ENCODE data around the gene GNPTG. TPM values are rescaled to one million over a fixed set of nuclear protein-coding genes. Genes with fewer than 3 reads are reported as not detected.

GNPTG gene
- total and polyA plus RNA-seq, 2 of the 8 experiments (the other 6 are each of a cell fraction or from before 2014, with no cell fraction given): 26.2 to 51.2 TPM

DNA sequence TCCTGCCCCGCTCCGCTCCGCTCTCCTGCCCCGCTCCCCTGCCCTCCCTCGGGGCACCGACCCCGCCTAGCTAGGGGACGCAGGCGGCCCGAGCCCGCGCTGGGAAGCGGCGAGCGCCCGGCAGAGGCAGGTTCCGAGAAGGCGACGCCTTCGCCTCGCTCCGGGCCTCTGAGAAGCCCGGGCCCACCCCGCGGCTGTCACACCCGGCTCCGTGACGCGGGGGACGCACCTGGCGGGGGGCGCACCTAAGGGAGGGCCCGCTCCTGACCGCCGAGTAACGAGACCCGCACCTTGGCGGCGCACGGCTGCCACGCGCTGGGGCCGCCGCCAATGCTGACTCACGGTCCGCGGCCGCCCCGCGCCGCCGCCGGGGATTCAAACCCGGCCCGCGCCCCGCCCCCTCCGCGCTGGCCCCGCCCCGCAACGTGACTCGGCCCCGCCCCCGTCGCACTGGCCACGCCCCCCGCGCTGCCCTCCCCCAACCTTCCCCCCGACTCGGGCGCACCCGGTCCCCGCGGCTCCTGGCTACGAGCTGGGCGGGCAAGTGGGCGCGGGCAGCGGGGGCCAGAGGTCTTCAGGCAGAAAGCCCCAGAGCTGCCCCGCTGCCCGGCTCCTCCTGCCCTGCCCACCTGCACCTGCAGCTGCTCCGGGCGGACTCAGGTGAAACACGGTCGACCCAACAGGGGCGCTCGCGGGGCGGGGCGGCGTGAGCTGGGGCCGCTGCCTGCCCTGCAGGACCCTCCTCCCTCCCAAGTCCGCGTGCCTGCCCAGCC is 27.8 kb downstream of the GNPTG start (continued):
- TF ChIP-seq RXRA (IDR thresholded peaks at IDR 0.05; ENCODE audit: insufficient read depth, low read depth, low read length): no peak
- peak; percentile 75; the same call in 1 of the 2 replicates for TF ChIP-seq MAFK (IDR thresholded peaks at IDR 0.05; ENCODE audit: low read depth, low read length)
- peak; percentile 77 for TF ChIP-seq TAF1 (IDR thresholded peaks at IDR 0.05; ENCODE audit: low read depth, low read length)
- no peak for TF ChIP-seq TCF12 (IDR thresholded peaks at IDR 0.05; ENCODE audit: low read depth, low read length)
- TF ChIP-seq FOSL1 (IDR thresholded peaks at IDR 0.05; ENCODE audit: insufficient read depth, low read depth, low read length): no peak
- TF ChIP-seq SRF (IDR thresholded peaks at IDR 0.05; ENCODE audit: low read depth, low read length): no peak
- TF ChIP-seq KDM4A (IDR thresholded peaks at IDR 0.05; ENCODE audit: low read depth, low read length, severe bottlenecking): peak; percentile 48
- TF ChIP-seq SIN3A (conservative IDR thresholded peaks at IDR 0.05 in 1 of 2, IDR thresholded peaks at IDR 0.05 in 1 of 2; ENCODE audit: low read depth in 1 of 2, low read length in 2 of 2): peak in 1 of 2 experiments; percentile 72; a peak in 1 of 4 replicates
- TF ChIP-seq POLR2A (IDR thresholded peaks at IDR 0.05; ENCODE audit: control extremely low read depth in 1 of 2, low read depth in 2 of 2, low read length in 2 of 2): peak in 1 of 2 experiments; percentile 63; a peak in 1 of 3 replicates
- no peak for TF ChIP-seq BRCA1 (IDR thresholded peaks at IDR 0.05; ENCODE audit: low read depth, low read length)
- TF ChIP-seq TAF7 (optimal IDR thresholded peaks at IDR 0.05; ENCODE audit: borderline replicate concordance, low read depth, low read length): peak; percentile 19
- TF ChIP-seq CREB1 (IDR thresholded peaks at IDR 0.05): no peak
- no peak for TF ChIP-seq KDM5A (IDR thresholded peaks at IDR 0.05; ENCODE audit: low read length)
- TF ChIP-seq HDAC6 (IDR thresholded peaks at IDR 0.05; ENCODE audit: low read depth, low read length): no peak
- TF ChIP-seq NANOG (IDR thresholded peaks at IDR 0.05; ENCODE audit: insufficient read depth, low read depth, low read length, poor library complexity, severe bottlenecking): no peak
- TF ChIP-seq, protein P1, sequence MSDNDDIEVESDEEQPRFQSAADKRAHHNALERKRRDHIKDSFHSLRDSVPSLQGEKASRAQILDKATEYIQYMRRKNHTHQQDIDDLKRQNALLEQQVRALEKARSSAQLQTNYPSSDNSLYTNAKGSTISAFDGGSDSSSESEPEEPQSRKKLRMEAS (IDR thresholded peaks at IDR 0.05): peak; percentile 62
- no peak for TF ChIP-seq SIX5 (IDR thresholded peaks at IDR 0.05; ENCODE audit: low read depth, low read length)
- TF ChIP-seq SP2 (IDR thresholded peaks at IDR 0.05; ENCODE audit: low read length): no peak
- TF ChIP-seq TBP (IDR thresholded peaks at IDR 0.05; ENCODE audit: low read depth, low read length): peak; percentile 46; the same call in 1 of the 2 replicates
- no peak for TF ChIP-seq SUZ12 (IDR thresholded peaks at IDR 0.05; ENCODE audit: low read length)
- TF ChIP-seq EGR1 (IDR thresholded peaks at IDR 0.05; ENCODE audit: borderline replicate concordance, low read depth, low read length): no peak
- TF ChIP-seq SAP30 (IDR thresholded peaks at IDR 0.05; ENCODE audit: insufficient read depth, insufficient replicate concordance, low read length): no peak
- no peak for TF ChIP-seq CEBPB (IDR thresholded peaks at IDR 0.05; ENCODE audit: low read depth, low read length)
